ENCODE results near the gene ACER1.

GRCh38 chr19:6288737-6289136, 44.7 kb downstream of the ACER1 start:
- no peak for TF ChIP-seq REST (IDR thresholded peaks at IDR 0.05)
- no peak for TF ChIP-seq CTCF (IDR thresholded peaks at IDR 0.05; ENCODE audit: low read depth, low read length, missing input control)
- no peak for TF ChIP-seq RAD21 (IDR thresholded peaks at IDR 0.05)
- TF ChIP-seq ZBTB33 (IDR thresholded peaks at IDR 0.05), result no peak
- no peak for TF ChIP-seq JUND (IDR thresholded peaks at IDR 0.05)
- TF ChIP-seq TAF1 (conservative IDR thresholded peaks at IDR 0.05), result no peak
- TF ChIP-seq MAX (IDR thresholded peaks at IDR 0.05), result no peak
- no peak for TF ChIP-seq GABPA (IDR thresholded peaks at IDR 0.05 in 1 of 2, conservative IDR thresholded peaks at IDR 0.05 in 1 of 2)

All from liver (tissue), 3 donors.